Spleen (tissue), 7 donors: ENCODE measurements around the gene FBXL13.

Experiments
- CTCF ChIP-seq, 11 experiments: fragments of 200-600 bp in 7 of 11; fragments of 450-650 bp in 4 of 11; sonication (generic) in 4 of 11; IDR thresholded peaks in 8 of 11; conservative IDR thresholded peaks in 3 of 11; 1 replicate in 7 of 11; 2 replicates in 4 of 11; pipeline versions ENCODE4 v1.4.0 to v1.8.0; 2016 to 2021; ENCODE audit warnings: antibody characterized with exemption in 11 of 11, inconsistent platforms in 4 of 11, mild to moderate bottlenecking in 1 of 11
- POLR2AphosphoS5 ChIP-seq, 3 donors: sonication (generic); formaldehyde crosslinking; IDR thresholded peaks; one replicate each; pipeline ENCODE4 v1.5.1; 2017; ENCODE audit warnings: antibody characterized with exemption in 3 of 3
- donor health status: DM: no; HTN: no; CAD: no; lungs with moderate emphysema.
- donor health status: DM: no; HTN: no; CAD: no.
- donor health status: DM: no; HTN: no; CAD: no.

GRCh38 chr7:102991077-102991539 lies 83.5 kb downstream of the FBXL13 start:
- TF ChIP-seq CTCF (IDR thresholded peaks at IDR 0.05 in 8 of 11, conservative IDR thresholded peaks at IDR 0.05 in 3 of 11) (no peak), POLR2AphosphoS5 (IDR thresholded peaks at IDR 0.05) (no peak)
